Midbrain (tissue), 1 donor: Measurements from ENCODE around the gene KCNIP1.

Source experiments
- DNase-seq: peaks from one replicate; lab custom pipeline; 2025; lab: John Stamatoyannopoulos, UW

The KCNIP1 gene

DNA sequence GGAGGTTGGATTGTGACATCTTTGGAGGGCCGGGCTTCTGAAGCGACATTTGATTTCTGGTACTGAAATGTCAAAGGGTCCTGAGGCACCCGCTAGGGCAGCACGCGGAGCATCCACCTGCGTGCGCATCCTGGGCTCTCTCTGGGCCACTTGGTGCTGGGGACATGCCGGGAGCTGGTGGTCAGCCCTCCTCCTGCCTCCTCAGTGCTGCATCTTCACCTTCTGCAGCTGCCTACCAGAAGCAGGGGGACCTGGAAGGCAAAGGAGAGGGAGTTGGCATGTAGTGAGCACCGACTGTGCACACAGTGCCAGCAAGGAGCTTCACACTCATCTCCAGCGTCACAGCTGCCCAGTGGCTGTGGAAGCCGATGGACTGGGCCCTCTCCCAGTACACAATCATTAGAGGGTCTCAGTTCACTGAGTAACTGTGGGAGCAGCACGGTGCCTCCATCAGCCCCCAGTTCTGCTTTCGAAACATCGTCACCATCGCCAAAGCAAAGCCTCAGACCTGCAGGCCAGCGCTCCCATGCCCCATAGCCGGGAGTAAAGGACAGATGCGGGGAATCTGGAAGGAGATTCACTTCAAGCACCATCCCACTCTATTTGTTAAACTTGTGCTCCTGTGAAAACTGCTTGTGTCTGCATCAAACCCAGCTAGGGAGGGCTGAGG is 138.4 kb downstream of the KCNIP1 start:
- DNase-seq, result no peak

DNA sequence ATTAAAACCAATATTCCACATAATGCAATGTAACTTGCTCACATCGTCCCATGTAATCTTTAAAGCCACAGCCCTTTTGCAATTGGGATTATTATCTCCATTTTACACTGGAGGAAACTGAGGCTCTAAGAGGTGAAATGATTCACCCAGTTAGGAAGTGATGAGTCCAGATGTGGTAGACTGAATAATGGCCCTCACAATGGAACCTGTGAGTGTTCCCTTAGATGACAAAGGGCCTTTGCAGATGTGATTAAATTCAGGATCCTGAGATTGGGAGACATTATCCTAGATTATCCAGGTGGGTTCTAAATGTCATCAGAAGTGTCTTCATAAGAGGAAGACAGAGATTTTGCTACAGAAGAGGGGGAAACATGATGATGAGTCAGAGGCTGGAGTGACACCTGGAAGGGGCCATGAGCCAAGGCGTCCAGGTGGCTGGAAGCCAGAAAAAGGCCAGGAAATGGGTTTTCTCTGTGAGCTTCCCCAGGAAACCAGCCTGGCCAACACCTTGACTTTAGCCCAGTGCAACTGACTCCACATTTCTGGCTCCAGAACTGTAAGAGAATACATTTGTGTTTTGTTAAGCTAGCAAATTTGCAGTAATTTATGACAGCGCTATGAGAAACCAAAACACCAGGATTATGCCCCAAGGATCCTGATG is 139.1 kb downstream of the KCNIP1 start:
- no peak for DNase-seq

DNA sequence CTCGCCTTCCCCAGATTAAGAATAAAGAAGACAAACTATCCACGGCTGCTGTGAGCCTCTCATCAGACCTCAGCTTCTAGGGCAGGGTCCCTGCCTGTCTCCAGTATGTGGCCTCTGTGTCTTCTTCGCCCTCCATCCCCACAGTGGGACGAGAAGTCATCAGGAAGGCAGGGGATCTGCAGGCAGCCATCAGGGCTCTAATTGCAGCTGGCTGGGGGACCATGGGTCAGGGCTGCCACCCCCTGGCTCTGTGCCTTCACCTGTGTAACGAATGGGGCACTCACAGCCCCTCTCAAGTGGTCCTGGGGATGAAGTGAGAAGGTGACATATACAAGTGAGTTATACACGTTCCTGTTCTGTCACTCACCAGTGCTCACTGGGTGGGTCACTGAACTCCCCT is 139.8 kb downstream of the KCNIP1 start:
- DNase-seq, result no peak

DNA sequence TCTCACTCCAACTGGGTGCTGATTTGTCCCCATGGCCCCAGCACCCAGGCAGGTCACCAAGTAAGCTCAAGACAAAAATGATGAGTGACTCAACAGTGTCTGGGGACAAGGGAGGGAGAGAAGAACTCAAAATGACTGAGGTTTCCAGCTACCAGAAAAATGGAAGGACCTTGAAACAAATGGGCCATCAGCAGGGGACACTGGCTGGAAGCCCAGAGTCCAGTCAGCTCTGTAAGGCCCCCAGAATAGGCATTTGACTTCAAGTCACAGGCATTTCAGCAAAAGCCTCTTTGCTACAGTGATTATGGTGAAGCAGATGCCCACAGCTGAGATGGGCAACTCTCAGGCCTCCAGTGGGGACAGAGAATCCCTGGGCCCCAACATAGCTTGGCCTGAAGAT is 140.7 kb downstream of the KCNIP1 start:
- no peak for DNase-seq

DNA sequence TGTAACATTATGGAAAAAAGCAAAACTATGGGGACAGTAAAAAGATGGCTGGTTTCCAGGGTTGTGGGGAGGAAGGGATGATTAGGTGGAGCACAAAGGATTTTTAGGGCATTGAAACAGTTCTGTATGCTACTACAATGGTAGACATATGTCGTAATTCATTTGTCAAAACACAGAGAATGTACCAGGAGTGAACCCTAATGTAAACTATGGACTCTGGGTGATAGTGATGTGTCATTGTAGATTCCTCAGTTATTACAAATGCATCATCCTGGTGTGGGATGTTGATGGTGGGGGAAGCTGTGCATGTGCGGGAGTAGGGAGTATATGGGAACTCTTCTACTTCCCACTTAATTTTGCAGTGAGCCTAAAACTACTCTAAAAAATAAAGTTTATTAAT is 144.7 kb downstream of the KCNIP1 start:
- DNase-seq, result no peak

DNA sequence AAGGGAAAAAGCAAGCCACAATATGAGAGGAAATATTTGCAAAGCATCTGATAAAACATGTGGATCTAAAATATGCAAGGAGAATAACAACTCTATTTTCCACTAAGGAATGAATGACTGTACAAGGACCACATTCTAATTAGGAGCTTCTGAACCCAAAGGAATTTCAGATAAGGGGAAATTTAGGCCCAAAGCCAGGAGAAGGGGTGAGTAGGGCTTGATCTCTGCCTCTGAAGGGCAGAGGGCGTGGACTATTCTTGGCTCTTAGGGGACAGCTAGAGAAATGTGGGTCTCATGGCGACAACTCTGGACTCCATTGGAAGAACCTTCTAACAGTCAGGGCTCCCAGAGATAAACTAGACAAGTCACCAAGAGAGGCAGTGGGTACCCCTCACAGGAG is 147.0 kb downstream of the KCNIP1 start:
- DNase-seq, result no peak

DNA sequence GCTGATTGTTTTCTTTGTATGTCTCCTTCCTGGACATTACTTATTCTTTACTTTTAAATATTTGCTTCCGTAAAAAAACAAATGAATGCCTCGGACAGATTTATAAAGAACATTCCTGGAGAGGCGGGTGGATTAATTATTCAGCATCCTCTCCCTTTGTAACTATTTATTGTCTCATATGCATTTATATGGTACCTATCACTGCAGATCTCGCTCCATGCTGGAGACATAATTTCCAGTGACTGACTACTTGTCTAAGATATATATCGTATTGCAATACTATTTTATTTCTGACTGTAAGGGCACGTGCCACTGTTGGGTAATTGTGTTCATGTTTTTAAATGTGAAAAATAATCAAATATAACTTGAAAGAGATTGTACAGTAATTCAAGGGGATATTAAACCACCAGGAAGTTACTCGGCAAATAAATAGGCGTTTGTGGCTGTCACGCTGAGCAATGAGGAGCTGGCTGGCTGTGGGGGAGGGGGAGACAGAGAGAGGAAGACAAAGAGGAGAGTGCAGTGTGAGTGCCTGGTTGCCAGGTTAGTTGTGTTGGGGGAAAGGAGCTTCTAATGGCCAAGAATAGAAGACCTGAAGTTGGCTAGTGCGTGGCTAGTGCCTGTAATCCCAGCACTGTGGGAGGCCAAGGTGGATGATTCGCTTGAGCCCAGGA is 147.9 kb downstream of the KCNIP1 start:
- no peak for DNase-seq

DNA sequence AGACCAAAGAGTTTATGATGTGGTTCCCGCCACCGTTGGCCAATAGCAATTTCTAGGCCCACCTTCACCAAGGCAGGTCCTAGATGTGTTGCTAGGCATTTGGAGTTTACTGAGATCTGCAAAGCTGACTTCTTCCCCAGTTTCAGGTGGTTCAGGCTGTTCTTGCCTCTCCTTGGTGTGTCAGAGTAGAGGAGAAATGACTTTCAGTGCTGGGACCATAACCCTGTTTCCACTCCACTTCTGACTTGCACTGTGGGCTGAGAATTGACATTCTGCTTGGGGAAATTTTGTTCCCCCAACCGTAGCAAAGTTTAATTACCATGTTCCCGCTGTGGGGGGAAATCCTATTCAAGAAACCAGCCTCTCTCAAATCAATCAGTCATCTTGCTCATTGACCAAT is 151.7 kb downstream of the KCNIP1 start:
- no peak for DNase-seq

DNA sequence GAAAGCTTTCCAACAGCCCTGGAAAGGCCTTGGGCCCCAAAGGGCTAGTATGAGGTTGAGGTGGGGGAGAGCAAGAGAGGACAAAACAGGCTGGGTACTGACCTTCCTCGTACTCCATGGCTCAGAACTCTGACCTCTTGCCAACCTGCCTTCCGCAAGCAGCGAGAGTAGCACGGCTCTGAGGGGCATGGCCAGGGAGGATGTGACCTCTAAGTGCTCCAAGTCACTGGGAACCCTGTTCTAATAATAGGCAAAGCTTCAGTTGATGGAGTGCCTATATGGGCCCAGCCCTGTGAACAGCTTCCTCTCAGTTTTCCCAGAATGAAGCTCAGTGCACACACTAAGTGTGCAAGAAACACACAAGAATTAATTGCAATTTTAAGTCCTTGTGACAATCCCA is 152.1 kb downstream of the KCNIP1 start:
- DNase-seq, result no peak

DNA sequence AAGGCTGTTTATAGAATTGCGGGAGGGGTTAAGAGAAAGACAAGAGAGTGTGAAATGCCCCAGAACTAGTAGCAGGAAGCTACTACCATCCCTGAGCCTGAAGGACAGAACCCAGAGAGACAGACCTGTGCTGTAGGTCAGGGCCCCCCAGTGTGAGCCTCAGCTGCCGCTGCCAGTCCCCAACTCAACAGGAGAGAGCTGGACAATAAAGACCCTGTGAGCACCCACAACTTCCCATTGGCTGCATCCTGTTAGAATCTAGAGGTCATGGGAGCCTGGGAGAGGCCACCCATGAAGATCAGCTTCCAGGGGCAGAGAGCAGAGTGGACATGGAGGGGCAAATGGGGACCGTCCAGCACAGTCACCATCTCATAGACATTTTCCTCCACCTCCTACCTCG is 152.5 kb downstream of the KCNIP1 start:
- DNase-seq, result no peak

DNA sequence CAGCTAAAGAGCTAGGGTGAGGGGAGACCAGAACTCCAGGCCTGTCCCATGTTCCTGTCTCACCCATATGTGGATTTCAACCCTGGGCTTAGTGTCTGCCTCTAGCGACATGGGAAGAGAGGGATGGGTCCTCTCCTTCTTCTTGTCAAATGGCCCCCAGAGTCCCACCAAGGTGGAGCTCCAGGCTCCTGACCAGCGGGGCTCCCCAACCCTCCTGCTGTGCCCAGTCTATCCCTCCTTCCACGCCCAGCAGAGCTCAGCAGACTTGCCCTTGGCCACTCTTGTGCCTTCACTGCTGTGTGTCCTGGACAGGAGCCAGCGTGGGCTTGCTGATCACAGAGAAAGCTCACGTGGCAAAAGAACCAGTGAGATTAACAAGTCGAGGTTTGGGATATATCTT is 156.7 kb downstream of the KCNIP1 start:
- no peak for DNase-seq

DNA sequence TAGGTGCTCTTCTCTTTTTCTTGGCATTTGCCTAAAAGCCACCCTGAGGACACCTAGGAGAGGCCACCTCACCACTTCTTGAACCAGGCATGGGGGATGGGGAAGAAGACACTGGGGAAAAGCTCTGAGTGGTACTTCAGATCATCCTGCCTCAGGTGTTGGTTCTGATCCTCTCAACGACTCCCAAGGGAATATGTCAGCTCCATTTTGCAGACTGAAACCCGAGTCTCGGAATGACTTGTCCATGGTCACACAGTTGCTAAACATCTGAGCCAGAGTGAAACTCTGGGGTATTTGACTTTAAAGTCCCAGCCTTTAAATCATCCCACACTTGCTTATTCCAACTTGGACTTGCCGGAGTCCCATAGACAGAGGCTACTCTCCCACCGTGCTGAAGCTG is 159.1 kb downstream of the KCNIP1 start:
- DNase-seq, result no peak

DNA sequence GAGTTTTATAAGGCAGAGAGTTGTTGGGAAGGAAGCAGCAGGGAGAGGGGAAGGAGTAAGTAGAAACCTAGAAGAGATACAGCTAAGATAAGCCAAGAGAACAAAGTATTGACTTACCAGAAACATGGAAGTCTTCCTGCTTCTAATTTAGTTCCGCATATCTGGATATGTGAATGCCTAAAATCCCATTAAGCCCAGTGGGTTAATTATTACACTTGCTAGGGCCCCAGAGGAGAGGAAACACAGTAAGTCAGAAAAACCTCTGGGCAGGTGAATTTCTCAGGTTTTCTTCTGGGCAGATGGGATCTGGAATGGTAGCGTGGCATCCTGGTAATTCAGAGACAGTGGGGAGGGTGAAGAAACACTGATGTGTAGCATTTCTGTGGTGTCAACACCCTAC is 175.0 kb downstream of the KCNIP1 start:
- no peak for DNase-seq

DNA sequence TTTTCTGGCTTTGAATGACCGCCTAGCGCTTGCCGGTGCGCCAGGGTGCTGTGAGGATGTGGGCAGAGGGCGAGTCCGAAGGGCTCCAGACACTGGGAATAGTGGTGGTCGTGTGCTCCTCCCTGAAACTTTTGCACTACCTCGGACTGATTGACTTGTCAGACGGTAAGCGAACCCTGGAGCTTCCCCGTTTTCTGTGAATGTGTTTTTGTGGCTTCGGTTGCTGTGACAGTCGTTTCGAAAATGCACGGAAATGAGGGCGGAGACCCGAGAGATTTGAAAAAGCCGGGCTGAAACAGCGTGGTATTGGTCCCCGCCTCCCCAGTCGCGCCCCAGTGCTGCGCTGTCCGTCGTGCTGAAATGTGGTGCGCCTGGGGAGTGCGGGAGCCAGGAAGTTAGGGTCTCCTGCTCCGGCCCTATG is 177.2 kb downstream of the KCNIP1 start:
- DNase-seq, result no peak

DNA sequence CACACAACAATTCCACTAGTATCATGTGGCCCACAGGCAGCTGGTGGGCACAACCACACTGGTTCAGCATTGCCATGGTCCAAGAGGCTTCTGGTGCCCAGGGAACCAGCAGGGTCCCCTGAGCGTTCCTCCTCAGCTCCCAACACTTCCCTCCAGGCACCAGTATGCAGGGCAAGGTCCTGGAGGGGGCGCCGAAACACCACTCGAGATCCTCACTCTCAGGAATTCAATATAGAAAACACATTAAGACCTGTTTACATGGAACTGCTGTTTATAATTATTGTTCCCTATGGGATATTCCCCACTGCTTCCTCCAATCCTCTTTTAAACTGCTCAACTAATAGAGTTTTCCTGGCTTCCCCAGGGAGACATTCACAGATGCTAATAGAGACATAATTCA is 187.8 kb downstream of the KCNIP1 start:
- DNase-seq, result no peak

DNA sequence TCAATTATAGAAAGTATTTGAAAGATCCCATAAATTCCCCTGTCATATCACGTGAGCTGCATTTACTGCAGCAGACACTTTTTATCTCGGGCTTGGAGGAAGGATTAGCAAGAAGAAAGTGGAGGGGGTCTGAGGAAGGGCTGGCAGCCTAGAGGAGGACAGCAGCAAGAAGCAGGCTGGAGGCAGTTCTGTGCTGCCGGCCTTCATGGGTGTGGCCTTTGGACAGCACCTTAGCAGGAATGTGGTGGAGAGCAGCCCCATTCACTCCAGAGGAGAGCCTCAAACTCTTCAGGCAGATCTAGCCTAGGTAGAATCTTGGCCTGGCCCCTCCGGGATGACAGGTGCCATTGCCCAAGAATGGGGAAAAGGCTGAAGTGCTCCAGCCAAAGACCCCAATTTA is 189.9 kb downstream of the KCNIP1 start:
- no peak for DNase-seq

DNA sequence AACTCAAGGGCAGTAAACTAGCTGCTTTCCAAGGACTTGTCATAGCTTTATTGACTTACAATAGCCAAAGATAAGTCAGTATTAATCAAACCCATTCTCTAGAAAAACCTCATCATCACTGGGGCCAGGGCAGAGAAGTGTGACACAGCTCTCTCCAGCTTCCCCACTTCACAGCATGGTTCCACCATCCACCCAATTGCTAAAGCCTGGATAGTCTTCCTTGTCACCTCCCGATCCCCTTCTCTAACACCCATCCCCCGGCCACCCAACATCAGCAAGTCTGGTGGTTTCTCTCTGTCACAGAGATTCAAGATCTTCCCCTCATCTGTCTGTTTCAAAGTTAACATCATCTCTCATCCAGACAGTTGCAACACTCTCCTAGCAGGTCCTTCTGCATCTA is 191.1 kb downstream of the KCNIP1 start:
- no peak for DNase-seq

DNA sequence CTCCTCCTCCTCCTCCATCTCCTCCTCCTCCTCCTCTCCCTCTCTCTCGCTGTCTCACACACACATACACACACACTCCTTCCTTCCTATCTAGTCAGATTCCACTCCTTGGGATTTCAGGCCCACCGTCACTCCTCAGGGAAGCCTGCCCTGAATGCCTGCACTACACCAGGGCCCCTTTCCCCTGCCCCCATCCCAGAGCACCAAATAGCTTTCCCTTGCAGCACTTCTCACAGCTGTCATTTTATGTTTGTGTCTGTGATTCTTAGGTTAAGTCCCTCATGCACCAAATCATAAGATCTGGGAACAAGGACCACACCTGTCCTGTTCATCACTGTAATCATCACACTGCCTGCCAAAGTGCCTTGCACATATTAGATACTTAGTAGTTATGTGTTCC is 193.2 kb downstream of the KCNIP1 start:
- no peak for DNase-seq

DNA sequence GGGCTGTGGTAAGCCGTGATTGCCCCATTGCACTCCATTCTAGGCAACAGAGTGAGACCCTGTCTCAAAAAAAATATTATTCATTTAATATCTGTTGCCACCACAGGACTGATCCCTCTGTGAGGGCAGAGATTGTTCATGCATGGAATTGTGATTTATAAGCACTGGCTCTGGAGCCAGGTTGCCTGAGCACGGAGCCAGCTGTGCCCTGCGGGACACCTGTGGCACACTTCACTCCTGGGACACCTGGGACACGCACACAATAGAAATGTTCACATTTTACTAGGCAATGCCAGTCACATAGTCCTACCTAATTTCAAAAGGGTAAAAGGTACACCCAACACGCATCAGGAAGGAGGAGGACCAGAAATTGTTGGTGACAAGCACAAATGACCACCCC is 196.7 kb downstream of the KCNIP1 start:
- no peak for DNase-seq

DNA sequence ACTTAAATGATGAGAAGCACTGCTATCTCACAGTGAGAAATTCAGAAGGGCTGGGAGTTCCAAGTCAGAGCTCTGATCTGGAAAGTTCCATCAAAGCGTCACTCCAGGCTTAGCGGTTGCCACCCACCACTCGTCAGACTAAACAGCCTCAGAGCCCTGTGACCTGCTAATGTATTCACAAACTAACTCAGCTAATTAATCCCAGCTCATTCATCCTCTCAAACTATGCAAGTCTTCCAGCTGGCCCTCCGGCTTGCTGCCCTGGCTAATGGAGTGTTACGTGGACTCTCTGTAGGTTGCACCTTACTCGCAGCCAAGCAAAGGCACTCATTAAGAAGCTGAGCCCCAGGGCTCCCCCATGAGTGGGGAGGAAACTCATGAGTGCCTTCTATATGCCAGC is 197.5 kb downstream of the KCNIP1 start:
- no peak for DNase-seq

DNA sequence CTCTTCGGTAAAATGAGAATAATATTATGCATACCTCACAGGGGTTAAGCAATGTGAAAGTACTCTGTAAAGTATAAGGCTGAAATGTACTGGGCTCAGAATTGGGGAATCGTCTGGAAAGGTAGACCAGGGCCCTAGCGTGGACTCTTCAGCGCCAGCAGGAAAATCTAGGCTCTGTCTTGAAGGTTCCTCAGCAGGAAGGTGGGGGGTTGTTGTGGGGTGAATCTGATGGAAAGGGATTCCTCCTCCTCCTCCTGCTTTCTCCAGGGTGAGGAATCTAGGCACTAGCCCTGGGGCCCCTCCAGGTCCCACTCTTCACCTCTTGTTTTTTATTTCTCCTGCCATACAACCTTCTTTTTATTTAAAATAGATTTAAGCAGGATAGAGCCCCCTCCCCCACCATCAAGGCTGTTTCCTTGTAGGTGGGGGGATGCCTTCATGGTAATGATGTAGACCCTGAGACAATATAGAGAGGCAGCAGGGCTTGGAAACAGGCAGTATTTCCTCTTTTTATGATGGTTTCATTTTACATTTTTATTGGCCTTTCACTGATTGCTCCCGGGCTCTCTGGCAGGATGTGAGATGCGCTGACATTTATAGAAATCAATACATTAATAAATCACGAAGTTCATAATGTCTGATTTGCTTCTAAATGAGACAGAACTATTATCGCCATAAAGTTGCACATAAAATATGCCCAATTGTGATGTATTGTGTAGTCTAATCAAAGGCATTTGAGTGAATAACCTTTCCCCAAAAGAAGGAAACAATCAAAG is 200.8 kb downstream of the KCNIP1 start:
- no peak for DNase-seq

DNA sequence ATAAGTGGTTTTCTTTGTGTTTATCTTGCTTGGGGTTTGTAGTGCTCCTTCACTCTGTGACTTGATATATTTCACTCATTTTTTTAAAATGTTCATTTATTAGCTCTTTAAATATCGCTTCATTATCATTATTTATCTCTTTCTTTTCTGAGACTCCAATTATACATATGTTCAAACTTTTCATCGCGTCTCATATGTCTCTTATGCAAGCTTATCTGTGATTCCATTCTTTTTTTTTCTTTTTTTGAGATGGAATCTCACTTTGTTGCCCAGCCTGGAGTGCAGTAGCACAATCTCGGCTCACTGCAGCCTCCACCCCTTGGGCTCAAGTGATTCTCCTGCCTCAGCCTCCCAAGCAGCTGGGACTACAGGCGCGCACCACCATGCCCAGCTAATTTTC is 205.8 kb downstream of the KCNIP1 start:
- no peak for DNase-seq

DNA sequence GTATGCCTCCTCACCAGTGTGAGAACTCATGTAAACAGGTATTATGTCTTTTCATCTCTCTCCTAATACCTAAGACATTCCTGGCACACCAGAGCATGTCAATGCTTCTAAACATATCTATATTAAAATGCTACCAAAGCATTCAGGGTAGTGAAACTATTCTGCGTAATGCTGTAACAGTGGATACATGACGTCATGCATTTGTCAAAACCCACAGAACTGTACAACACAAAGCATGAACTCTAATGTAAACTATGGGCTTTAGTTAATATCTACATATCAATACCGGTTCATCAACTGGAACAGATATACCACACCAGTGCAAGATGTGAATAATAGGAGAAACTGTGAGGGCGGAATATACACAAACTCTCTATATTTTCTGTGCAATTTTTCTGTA is 207.5 kb downstream of the KCNIP1 start:
- DNase-seq, result no peak
